GM12892 (cell line): ENCODE results near the gene PRICKLE4.

ENCODE experiments used
- POLR2A ChIP-seq: IDR thresholded peaks from 2 replicates; pipeline ENCODE4 v1.6.1; 2011; ENCODE audit warnings: low read depth, low read length, control low read depth
- POLR2AphosphoS5 ChIP-seq: IDR thresholded peaks from 2 replicates; pipeline ENCODE4 v1.6.1; 2011; ENCODE audit warnings: low read depth, low read length, control low read depth
- TAF1 ChIP-seq: IDR thresholded peaks from 2 replicates; pipeline ENCODE4 v1.6.1; 2011; ENCODE audit warnings: low read depth, mild to moderate bottlenecking, control low read depth, low read length, borderline replicate concordance

DNA sequence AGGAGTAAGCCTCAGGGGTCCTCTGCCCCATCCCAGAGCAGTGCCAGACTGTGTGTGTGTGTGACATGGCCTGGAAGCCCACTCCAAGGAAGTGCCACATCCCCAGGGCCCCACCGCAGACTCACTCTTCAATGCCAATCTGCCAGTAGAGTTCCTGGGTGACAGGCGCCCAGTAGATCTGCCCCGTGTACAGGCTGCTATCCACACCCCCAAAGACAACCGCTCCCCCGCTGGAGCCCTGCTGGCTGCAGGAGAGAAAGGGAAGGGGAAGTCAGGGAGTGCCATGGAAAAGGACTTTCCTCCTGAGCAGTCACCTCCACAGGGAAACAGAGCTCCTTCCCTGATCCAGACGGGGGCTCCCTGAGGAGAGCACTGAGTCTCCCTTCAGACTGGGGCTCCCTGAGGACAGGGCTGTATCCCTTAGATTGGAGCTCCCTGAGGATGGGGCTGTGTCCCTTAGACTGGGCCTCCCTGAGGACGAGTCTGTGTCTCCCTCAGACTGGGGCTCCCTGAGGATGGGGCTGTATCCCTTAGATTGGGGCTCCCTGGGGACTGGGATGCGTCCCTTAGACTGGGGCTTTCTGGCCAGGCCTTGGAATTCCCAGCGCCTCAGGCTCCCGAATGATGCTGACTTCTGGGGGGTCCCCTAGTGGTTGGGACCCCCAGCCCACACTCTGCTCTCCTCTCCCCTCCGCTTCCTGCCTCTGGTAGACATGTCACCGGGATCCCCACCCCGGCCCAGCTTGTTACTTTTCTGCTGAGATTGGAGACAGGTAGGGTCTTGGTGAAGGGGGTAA is 40.0 kb upstream of the PRICKLE4 start:
- TF ChIP-seq POLR2A (no peak), POLR2AphosphoS5 (no peak), TAF1 (no peak)
